Neural cell (in vitro differentiated cells): Measurements from ENCODE around the gene GRID1. TPM values are rescaled to one million over a fixed set of nuclear protein-coding genes. Genes with fewer than 3 reads are reported as not detected.

Source experiments
- H2AFZ ChIP-seq: fragments of 200-600, 300-800 bp; sonication (generic), shearing (Covaris generic); 2 replicates; pipeline ENCODE4 v1.6.0; 2014; ENCODE audit warnings: low read depth, mild to moderate bottlenecking, antibody characterized with exemption, low read length, moderate library complexity
- H3F3A ChIP-seq: fragments of 200-600 bp; shearing (Covaris generic); 2 replicates; pipeline ENCODE4 v1.6.1; 2016; ENCODE audit warnings: mild to moderate bottlenecking, moderate library complexity, mixed read lengths, antibody characterized with exemption, low read length; ENCODE audit not compliant: insufficient read depth, poor library complexity, severe bottlenecking
- H3K27ac ChIP-seq: fragments of 200-600, 300-800 bp; sonication (generic), shearing (Covaris generic); 2 replicates; pipeline ENCODE4 v1.5.1; 2014; ENCODE audit warnings: mild to moderate bottlenecking, low read length, moderate library complexity
- H3K27me3 ChIP-seq: fragments of 300-800, 200-600 bp; sonication (generic), shearing (Covaris generic); 2 replicates; pipeline ENCODE4 v1.6.0; 2014; ENCODE audit warnings: mild to moderate bottlenecking, low read depth, low read length, moderate library complexity; ENCODE audit not compliant: insufficient read depth
- H3K36me3 ChIP-seq: fragments of 300-800, 200-600 bp; sonication (generic), shearing (Covaris generic); 2 replicates; pipeline ENCODE4 v1.5.1; 2014; ENCODE audit warnings: mild to moderate bottlenecking, antibody characterized with exemption, low read length, moderate library complexity; ENCODE audit not compliant: insufficient read depth
- H3K4me2 ChIP-seq: fragments of 300-800, 200-600 bp; sonication (generic), shearing (Covaris generic); 2 replicates; pipeline ENCODE4 v1.6.0; 2014; ENCODE audit warnings: mild to moderate bottlenecking, low read length
- H3K4me3 ChIP-seq: fragments of 300-800, 200-600 bp; sonication (generic), shearing (Covaris generic); 2 replicates; pipeline ENCODE4 v1.5.1; 2014; ENCODE audit warnings: mild to moderate bottlenecking, low read length, moderate library complexity
- H3K79me2 ChIP-seq: fragments of 200-600 bp; shearing (Covaris generic); replicated peaks from 2 replicates; pipeline ENCODE4 v1.6.0; 2014; ENCODE audit warnings: mild to moderate bottlenecking, low read length, moderate library complexity; ENCODE audit not compliant: insufficient read depth
- H3K9ac ChIP-seq: fragments of 300-800, 200-600 bp; sonication (generic), shearing (Covaris generic); 2 replicates; pipeline ENCODE4 v1.6.1; 2016; ENCODE audit warnings: mild to moderate bottlenecking, low read length, mixed read lengths
- H3K9me2 ChIP-seq: fragments of 200-600 bp; shearing (Covaris generic); 2 replicates; pipeline ENCODE4 v1.6.1; 2016; ENCODE audit warnings: mild to moderate bottlenecking, low read length, mixed read lengths; ENCODE audit not compliant: insufficient read depth
- H3K9me3 ChIP-seq: fragments of 200-600, 300-800 bp; sonication (generic), shearing (Covaris generic); 2 replicates; pipeline ENCODE4 v1.6.1; 2016; ENCODE audit warnings: mild to moderate bottlenecking, mixed run types, low read length, moderate library complexity, mixed read lengths
- H4K20me1 ChIP-seq: fragments of 200-600 bp; shearing (Covaris generic); 2 replicates; pipeline ENCODE4 v1.6.1; 2016; ENCODE audit warnings: mild to moderate bottlenecking, mixed run types; ENCODE audit not compliant: insufficient read depth
- EP300 ChIP-seq: fragments of 450-650 bp; conservative IDR thresholded peaks from 2 replicates; pipeline ENCODE4 v1.6.1; 2014; ENCODE audit warnings: antibody characterized with exemption, mild to moderate bottlenecking, moderate library complexity; ENCODE audit not compliant: poor library complexity, severe bottlenecking
- EZH2 ChIP-seq: fragments of 200-600, 300-800 bp; shearing (Covaris generic), sonication (generic); IDR thresholded peaks from 2 replicates; pipeline ENCODE4 v1.6.1; 2014; ENCODE audit warnings: antibody characterized with exemption, low read length, borderline replicate concordance, mild to moderate bottlenecking; ENCODE audit not compliant: insufficient read depth, poor library complexity, severe bottlenecking
- MXI1 ChIP-seq: fragments of 450-650 bp; conservative IDR thresholded peaks from 2 replicates; pipeline ENCODE4 v1.6.1; 2014; ENCODE audit warnings: antibody characterized with exemption, mild to moderate bottlenecking; ENCODE audit not compliant: poor library complexity, severe bottlenecking
- POLR2AphosphoS5 ChIP-seq: IDR thresholded peaks from 2 replicates; pipeline ENCODE4 v1.6.1; 2012
- RAD21 ChIP-seq: fragments of 450-650 bp; conservative IDR thresholded peaks from 2 replicates; pipeline ENCODE4 v1.6.1; 2014; ENCODE audit warnings: antibody characterized with exemption, mild to moderate bottlenecking, moderate library complexity
- SMC3 ChIP-seq: fragments of 450-650 bp; conservative IDR thresholded peaks from 2 replicates; pipeline ENCODE4 v1.6.1; 2014; ENCODE audit warnings: antibody characterized with exemption, mild to moderate bottlenecking, moderate library complexity; ENCODE audit not compliant: poor library complexity
- TAF1 ChIP-seq: IDR thresholded peaks from 2 replicates; pipeline ENCODE4 v1.6.1; 2012; ENCODE audit warnings: low read depth
- polyA plus RNA-seq: library from polyadenylated mRNA; depleted of rRNA; stranded (reverse); fragments of >200 nt; gene quantifications from 2 replicates; pipeline ENCODE4 v1.2.3, GENCODE V29; 2014
- TF ChIP-seq, protein P1 (sequence below): fragments of 450-650 bp; IDR thresholded peaks from 2 replicates; pipeline ENCODE4 v1.5.1; 2014; ENCODE audit warnings: antibody characterized with exemption, mild to moderate bottlenecking, moderate library complexity; ENCODE audit not compliant: poor library complexity, severe bottlenecking
- TF ChIP-seq, protein P2 (sequence below): IDR thresholded peaks from 2 replicates; pipeline ENCODE4 v1.6.1; 2012; ENCODE audit warnings: borderline replicate concordance

Gene GRID1
- polyA plus RNA-seq, 1 donor from 2014 or later = 7.3 TPM

DNA sequence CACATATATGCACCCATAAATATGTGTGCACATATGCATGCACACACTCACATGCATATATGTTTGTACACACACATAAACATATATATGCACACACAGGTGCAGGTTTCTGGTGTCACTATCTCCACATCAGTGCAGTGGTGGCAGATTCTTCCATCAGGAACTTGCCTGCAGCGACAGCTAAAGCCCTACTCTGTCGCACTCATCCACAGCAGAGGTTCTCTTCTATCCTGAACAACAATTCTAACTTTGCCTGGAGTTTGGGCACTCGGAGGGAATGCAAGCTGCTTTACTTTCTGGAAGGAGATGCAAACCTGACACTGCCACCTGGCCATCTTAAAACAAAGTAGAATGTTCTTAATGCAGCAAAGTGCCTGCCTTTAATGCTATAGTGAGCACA, 745.8 kb downstream of the GRID1 start:
- Histone ChIP-seq H3K27ac (no peak overlapping the region), H2AFZ (no peak overlapping the region), H3K9me3 (no peaks in the 10 kb centered on the region), H4K20me1 (no peaks in the 10 kb centered on the region), H3F3A (no peaks in the 10 kb centered on the region), H3K27me3 (no peaks in the 10 kb centered on the region), H3K79me2 (no peaks in the 10 kb centered on the region), H3K9me2 (no peaks in the 10 kb centered on the region), H3K4me2 (no peak overlapping the region), H3K4me3 (no peak overlapping the region), H3K36me3 (no peaks in the 10 kb centered on the region), H3K9ac (no peak overlapping the region)
- TF ChIP-seq, protein P1, sequence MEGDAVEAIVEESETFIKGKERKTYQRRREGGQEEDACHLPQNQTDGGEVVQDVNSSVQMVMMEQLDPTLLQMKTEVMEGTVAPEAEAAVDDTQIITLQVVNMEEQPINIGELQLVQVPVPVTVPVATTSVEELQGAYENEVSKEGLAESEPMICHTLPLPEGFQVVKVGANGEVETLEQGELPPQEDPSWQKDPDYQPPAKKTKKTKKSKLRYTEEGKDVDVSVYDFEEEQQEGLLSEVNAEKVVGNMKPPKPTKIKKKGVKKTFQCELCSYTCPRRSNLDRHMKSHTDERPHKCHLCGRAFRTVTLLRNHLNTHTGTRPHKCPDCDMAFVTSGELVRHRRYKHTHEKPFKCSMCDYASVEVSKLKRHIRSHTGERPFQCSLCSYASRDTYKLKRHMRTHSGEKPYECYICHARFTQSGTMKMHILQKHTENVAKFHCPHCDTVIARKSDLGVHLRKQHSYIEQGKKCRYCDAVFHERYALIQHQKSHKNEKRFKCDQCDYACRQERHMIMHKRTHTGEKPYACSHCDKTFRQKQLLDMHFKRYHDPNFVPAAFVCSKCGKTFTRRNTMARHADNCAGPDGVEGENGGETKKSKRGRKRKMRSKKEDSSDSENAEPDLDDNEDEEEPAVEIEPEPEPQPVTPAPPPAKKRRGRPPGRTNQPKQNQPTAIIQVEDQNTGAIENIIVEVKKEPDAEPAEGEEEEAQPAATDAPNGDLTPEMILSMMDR = no peak
- TF ChIP-seq MXI1 (no peak), EZH2 (no peak), TAF1 (no peak), SMC3 (no peak), RAD21 (no peak), POLR2AphosphoS5 (no peak), EP300 (no peak)
- TF ChIP-seq, protein P2, sequence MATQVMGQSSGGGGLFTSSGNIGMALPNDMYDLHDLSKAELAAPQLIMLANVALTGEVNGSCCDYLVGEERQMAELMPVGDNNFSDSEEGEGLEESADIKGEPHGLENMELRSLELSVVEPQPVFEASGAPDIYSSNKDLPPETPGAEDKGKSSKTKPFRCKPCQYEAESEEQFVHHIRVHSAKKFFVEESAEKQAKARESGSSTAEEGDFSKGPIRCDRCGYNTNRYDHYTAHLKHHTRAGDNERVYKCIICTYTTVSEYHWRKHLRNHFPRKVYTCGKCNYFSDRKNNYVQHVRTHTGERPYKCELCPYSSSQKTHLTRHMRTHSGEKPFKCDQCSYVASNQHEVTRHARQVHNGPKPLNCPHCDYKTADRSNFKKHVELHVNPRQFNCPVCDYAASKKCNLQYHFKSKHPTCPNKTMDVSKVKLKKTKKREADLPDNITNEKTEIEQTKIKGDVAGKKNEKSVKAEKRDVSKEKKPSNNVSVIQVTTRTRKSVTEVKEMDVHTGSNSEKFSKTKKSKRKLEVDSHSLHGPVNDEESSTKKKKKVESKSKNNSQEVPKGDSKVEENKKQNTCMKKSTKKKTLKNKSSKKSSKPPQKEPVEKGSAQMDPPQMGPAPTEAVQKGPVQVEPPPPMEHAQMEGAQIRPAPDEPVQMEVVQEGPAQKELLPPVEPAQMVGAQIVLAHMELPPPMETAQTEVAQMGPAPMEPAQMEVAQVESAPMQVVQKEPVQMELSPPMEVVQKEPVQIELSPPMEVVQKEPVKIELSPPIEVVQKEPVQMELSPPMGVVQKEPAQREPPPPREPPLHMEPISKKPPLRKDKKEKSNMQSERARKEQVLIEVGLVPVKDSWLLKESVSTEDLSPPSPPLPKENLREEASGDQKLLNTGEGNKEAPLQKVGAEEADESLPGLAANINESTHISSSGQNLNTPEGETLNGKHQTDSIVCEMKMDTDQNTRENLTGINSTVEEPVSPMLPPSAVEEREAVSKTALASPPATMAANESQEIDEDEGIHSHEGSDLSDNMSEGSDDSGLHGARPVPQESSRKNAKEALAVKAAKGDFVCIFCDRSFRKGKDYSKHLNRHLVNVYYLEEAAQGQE = no peak

- Histone ChIP-seq H3F3A (no peaks in the 10 kb centered on the region), H3K9me2 (no peaks in the 10 kb centered on the region), H3K9ac (no peak overlapping the region), H3K27me3 (no peaks in the 10 kb centered on the region), H3K4me2 (no peak overlapping the region), H3K4me3 (no peak overlapping the region), H3K9me3 (no peaks in the 10 kb centered on the region), H3K36me3 (no peaks in the 10 kb centered on the region), H4K20me1 (no peaks in the 10 kb centered on the region), H2AFZ (no peak overlapping the region), H3K27ac (no peak overlapping the region), H3K79me2 (no peaks in the 10 kb centered on the region)
- TF ChIP-seq EP300 = no peak
- TF ChIP-seq, protein P2 = no peak
- TF ChIP-seq TAF1 = no peak
- no peak for TF ChIP-seq SMC3
- TF ChIP-seq, protein P1 = no peak
- TF ChIP-seq EZH2 = no peak
- no peak for TF ChIP-seq RAD21
- TF ChIP-seq POLR2AphosphoS5 = no peak
- TF ChIP-seq MXI1 = no peak
These were observed 746.8 kb downstream of the GRID1 start for GRCh38 chr10:85619832-85620231.
